Parietal lobe (tissue), 1 donor: Measurements from ENCODE around the gene PACRGL. TPM values are rescaled to one million over a fixed set of nuclear protein-coding genes. Genes with fewer than 3 reads are reported as not detected.

Experiments used
- total RNA-seq: library from RNA; depleted of rRNA; stranded (reverse); fragments of >200 nt; gene quantifications from one replicate; pipeline ENCODE4 v1.2.3, GENCODE V29; 2014

PACRGL gene
- total RNA-seq: 62.3 TPM

GRCh38 chr4:20700007-20700761 lies at the start of gene PACRGL:
PACRGL (plus strand) TSS chr4:20700458; CDS start chr4:20704482, 4,024 bp downstream.

